ENCODE results near the gene ANGPTL1.
"Not testable (repeated sequence)": the region's sequence is repeated elsewhere in the genome, so short reads cannot be mapped to it uniquely, and the experiment has no call there.

ANGPTL1 gene

DNA sequence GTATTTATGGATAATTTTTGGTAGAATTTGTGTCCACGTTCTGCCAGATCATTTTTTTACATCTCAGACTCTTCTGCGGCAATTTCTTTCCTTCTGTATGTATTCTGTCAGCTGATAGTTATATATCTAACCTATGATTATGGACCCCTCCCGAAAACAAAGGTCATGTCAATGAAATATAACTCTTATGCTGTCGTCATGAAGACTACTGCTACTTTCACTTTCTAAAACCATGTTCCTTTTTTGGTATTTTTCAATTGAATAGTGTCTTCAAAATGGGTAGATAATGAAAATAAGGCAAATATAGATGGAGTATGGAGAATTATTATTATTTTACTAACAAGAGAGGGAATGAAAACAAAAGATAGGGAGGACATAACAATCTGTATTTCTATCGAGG lies 3.2 kb downstream of the ANGPTL1 start:
- no CpG with 5 or more reads among the region's 5 CpGs for WGBS (ENCODE audit: insufficient coverage, insufficient read length)
- Histone ChIP-seq H3K36me3 (ENCODE audit: control insufficient read depth, insufficient read depth, low read length) (no peaks in the 10 kb centered on the region), H3K9me3 (ENCODE audit: control insufficient read depth, insufficient read depth, low read length) (no peaks in the 10 kb centered on the region), H3K27me3 (ENCODE audit: control insufficient read depth, insufficient read depth, low read length) (no peaks in the 10 kb centered on the region), H3K27ac (ENCODE audit: low read length) (no peak overlapping the region), H3K4me1 (ENCODE audit: control insufficient read depth, insufficient read depth, low read length) (no peaks in the 10 kb centered on the region), H3K4me3 (ENCODE audit: low read length) (no peak overlapping the region)
- no peak for DNase-seq (ENCODE audit: low read depth, low spot score)

- WGBS (ENCODE audit: insufficient coverage, insufficient read length): no CpG with 5 or more reads among the region's 6 CpGs
- Histone ChIP-seq H3K36me3 (ENCODE audit: control insufficient read depth, insufficient read depth, low read length) (no peaks in the 10 kb centered on the region), H3K4me1 (ENCODE audit: control insufficient read depth, insufficient read depth, low read length) (no peaks in the 10 kb centered on the region), H3K9me3 (ENCODE audit: control insufficient read depth, insufficient read depth, low read length) (no peaks in the 10 kb centered on the region), H3K27ac (ENCODE audit: low read length) (no peak overlapping the region), H3K4me3 (ENCODE audit: low read length) (no peak overlapping the region), H3K27me3 (ENCODE audit: control insufficient read depth, insufficient read depth, low read length) (no peaks in the 10 kb centered on the region)
- no peak for DNase-seq (ENCODE audit: low read depth, low spot score)
Measured at GRCh38 chr1:178864326-178864725, 6.6 kb downstream of the ANGPTL1 start.

- H3K36me3 ChIP-seq (ENCODE audit: control insufficient read depth, insufficient read depth, low read length): no peaks in the 10 kb centered on the region
- H3K27me3 ChIP-seq (ENCODE audit: control insufficient read depth, insufficient read depth, low read length): no peaks in the 10 kb centered on the region
- no peak for DNase-seq (ENCODE audit: low read depth, low spot score)
- H3K4me3 ChIP-seq (ENCODE audit: low read length): no peak overlapping the region
- no peaks in the 10 kb centered on the region for H3K4me1 ChIP-seq (ENCODE audit: control insufficient read depth, insufficient read depth, low read length)
- H3K9me3 ChIP-seq (ENCODE audit: control insufficient read depth, insufficient read depth, low read length): no peaks in the 10 kb centered on the region
- H3K27ac ChIP-seq (ENCODE audit: low read length): no peak overlapping the region
Measured at GRCh38 chr1:178862864-178863263, 8.0 kb downstream of the ANGPTL1 start.

DNA sequence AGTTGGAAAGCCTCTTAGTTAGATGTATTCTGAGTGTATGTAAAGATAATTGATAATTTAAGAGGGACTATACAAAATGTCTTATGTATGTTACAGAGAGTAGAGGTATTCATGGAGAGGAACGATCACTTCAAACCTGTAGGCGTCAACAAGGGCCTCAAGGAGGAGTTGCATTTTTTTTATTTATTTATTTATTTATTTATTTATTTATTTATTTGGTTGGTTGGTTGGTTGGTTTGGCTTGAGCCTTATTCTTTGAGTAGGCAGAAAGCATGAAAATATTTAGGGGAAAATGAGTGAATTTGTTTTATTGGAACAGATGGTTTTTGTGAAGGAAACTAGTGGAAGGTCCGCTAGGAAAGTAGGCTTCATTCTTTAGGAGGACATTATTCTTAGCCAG lies 8.5 kb downstream of the ANGPTL1 start:
- no peak for DNase-seq (ENCODE audit: low read depth, low spot score)
- H3K4me1 ChIP-seq (ENCODE audit: control insufficient read depth, insufficient read depth, low read length): no peaks in the 10 kb centered on the region
- H3K36me3 ChIP-seq (ENCODE audit: control insufficient read depth, insufficient read depth, low read length): no peaks in the 10 kb centered on the region
- no peak overlapping the region for H3K27ac ChIP-seq (ENCODE audit: low read length)
- H3K9me3 ChIP-seq (ENCODE audit: control insufficient read depth, insufficient read depth, low read length): no peaks in the 10 kb centered on the region
- no peak overlapping the region for H3K4me3 ChIP-seq (ENCODE audit: low read length)
- H3K27me3 ChIP-seq (ENCODE audit: control insufficient read depth, insufficient read depth, low read length): no peaks in the 10 kb centered on the region
- 100% methylated on average over 1 of the region's 3 CpGs for WGBS (ENCODE audit: insufficient coverage, insufficient read length)

DNA sequence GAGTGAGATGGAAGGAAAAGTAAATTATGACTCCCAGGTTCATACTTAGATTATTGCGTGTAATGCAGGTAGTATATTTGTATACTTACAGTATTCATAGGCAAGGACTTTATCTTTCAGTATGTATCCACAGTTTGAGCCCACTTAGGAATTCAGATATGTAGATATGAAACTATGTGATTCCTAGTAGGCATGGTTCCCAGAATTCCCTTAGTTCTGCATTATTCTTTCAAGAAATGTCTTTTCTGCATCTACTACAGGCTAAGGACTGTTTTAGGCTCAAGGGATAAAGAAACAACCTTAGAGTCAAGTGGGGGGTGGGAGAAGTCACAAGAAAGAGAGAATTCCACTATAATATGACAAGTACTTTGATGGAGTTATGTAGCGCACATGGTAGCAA lies 13.8 kb downstream of the ANGPTL1 start:
- Histone ChIP-seq H3K4me1 (ENCODE audit: control insufficient read depth, insufficient read depth, low read length) (no peaks in the 10 kb centered on the region), H3K4me3 (ENCODE audit: low read length) (no peak overlapping the region), H3K36me3 (ENCODE audit: control insufficient read depth, insufficient read depth, low read length) (no peaks in the 10 kb centered on the region), H3K27ac (ENCODE audit: low read length) (no peak overlapping the region), H3K27me3 (ENCODE audit: control insufficient read depth, insufficient read depth, low read length) (no peaks in the 10 kb centered on the region), H3K9me3 (ENCODE audit: control insufficient read depth, insufficient read depth, low read length) (no peaks in the 10 kb centered on the region)
- no CpG with 5 or more reads among the region's 2 CpGs for WGBS (ENCODE audit: insufficient coverage, insufficient read length)
- DNase-seq (ENCODE audit: low read depth, low spot score): no peak

- no peak for DNase-seq (ENCODE audit: low read depth, low spot score)
- Histone ChIP-seq H3K27me3 (ENCODE audit: control insufficient read depth, insufficient read depth, low read length) (no peaks in the 10 kb centered on the region), H3K36me3 (ENCODE audit: control insufficient read depth, insufficient read depth, low read length) (no peaks in the 10 kb centered on the region), H3K4me3 (ENCODE audit: low read length) (no peak overlapping the region), H3K27ac (ENCODE audit: low read length) (no peak overlapping the region), H3K4me1 (ENCODE audit: control insufficient read depth, insufficient read depth, low read length) (no peaks in the 10 kb centered on the region), H3K9me3 (ENCODE audit: control insufficient read depth, insufficient read depth, low read length) (no peaks in the 10 kb centered on the region)
- no CpG with 5 or more reads among the region's 2 CpGs for WGBS (ENCODE audit: insufficient coverage, insufficient read length)
Measured at GRCh38 chr1:178849918-178850317, 21.0 kb downstream of the ANGPTL1 start.

DNA sequence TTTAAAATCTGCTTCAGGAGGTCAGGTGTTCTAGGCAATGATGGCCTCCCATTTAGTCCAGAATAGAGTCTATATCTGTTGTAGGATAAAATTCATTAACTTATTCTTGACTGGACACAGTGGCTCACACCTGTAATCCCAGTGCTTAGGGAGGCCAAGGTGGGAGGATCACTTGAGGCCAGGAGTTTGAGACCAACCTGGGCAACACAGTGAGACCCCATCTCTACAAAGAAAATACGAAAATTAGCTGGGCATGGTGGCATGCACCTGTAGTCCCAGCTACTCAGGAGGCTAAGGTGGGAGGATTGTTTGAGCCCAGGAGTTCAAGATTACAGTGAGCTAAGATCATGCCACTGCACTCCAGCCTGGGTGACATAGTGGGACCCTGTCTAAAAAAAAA lies 23.0 kb downstream of the ANGPTL1 start:
- not testable (repeated sequence) for H3K9me3 ChIP-seq (ENCODE audit: control insufficient read depth, insufficient read depth, low read length); H3K4me3 ChIP-seq (ENCODE audit: low read length); H3K27me3 ChIP-seq (ENCODE audit: control insufficient read depth, insufficient read depth, low read length); H3K4me1 ChIP-seq (ENCODE audit: control insufficient read depth, insufficient read depth, low read length); H3K36me3 ChIP-seq (ENCODE audit: control insufficient read depth, insufficient read depth, low read length); DNase-seq (ENCODE audit: low read depth, low spot score); H3K27ac ChIP-seq (ENCODE audit: low read length)
- WGBS (ENCODE audit: insufficient coverage, insufficient read length): no CpG with 5 or more reads among the region's 1 CpG

- DNase-seq (ENCODE audit: low read depth, low spot score): no peak
- WGBS (ENCODE audit: insufficient coverage, insufficient read length): no CpG with 5 or more reads among the region's 2 CpGs
- Histone ChIP-seq H3K27me3 (ENCODE audit: control insufficient read depth, insufficient read depth, low read length) (no peaks in the 10 kb centered on the region), H3K9me3 (ENCODE audit: control insufficient read depth, insufficient read depth, low read length) (no peaks in the 10 kb centered on the region), H3K27ac (ENCODE audit: low read length) (no peak overlapping the region), H3K36me3 (ENCODE audit: control insufficient read depth, insufficient read depth, low read length) (no peaks in the 10 kb centered on the region), H3K4me3 (ENCODE audit: low read length) (no peak overlapping the region), H3K4me1 (ENCODE audit: control insufficient read depth, insufficient read depth, low read length) (no peaks in the 10 kb centered on the region)
Measured at GRCh38 chr1:178847396-178847849, 23.5 kb downstream of the ANGPTL1 start.

DNA sequence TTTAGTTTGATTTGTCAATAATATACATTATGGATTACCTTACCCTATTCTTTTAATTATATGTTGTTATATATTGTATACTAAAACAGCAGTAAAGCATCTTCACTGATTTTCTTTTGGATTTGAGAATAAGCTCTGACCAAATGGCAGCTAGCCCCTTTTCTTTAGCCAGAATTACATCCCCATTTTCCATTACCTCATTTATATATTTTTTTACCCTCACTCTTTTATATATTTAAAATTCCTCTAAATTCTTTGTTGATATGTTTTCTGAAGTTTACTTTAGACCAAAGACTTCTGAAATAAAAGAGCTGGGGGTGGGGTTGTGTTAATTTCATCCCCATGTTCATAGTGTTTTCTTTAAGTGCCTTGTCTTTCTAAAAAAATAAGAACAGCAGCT lies 24.6 kb downstream of the ANGPTL1 start:
- no peaks in the 10 kb centered on the region for H3K27me3 ChIP-seq (ENCODE audit: control insufficient read depth, insufficient read depth, low read length)
- DNase-seq (ENCODE audit: low read depth, low spot score): no peak
- no peak overlapping the region for H3K4me3 ChIP-seq (ENCODE audit: low read length)
- no peaks in the 10 kb centered on the region for H3K4me1 ChIP-seq (ENCODE audit: control insufficient read depth, insufficient read depth, low read length)
- H3K36me3 ChIP-seq (ENCODE audit: control insufficient read depth, insufficient read depth, low read length): no peaks in the 10 kb centered on the region
- H3K9me3 ChIP-seq (ENCODE audit: control insufficient read depth, insufficient read depth, low read length): no peaks in the 10 kb centered on the region
- H3K27ac ChIP-seq (ENCODE audit: low read length): no peak overlapping the region

DNA sequence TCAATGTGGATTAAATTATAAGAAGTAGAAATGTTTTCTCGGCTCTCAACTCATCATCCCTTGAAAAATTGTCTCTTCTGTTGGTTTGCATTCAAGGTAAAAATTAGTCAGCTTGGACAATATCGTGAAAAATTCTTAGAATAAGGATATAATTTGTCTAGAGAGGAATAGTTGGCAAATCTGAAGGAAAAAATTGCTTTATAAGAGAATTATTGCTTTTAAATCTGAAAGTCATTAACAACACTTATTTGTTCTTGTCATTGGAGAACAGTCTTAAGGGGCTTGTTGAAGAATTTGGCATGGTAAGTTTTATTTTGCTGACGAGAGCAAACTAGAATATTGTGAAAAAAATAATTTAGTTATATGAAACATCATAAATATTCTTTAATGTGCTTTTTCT lies 26.4 kb downstream of the ANGPTL1 start:
- no peaks in the 10 kb centered on the region for H3K36me3 ChIP-seq (ENCODE audit: control insufficient read depth, insufficient read depth, low read length)
- no peaks in the 10 kb centered on the region for H3K9me3 ChIP-seq (ENCODE audit: control insufficient read depth, insufficient read depth, low read length)
- H3K4me1 ChIP-seq (ENCODE audit: control insufficient read depth, insufficient read depth, low read length): no peaks in the 10 kb centered on the region
- H3K27ac ChIP-seq (ENCODE audit: low read length): no peak overlapping the region
- no peak overlapping the region for H3K4me3 ChIP-seq (ENCODE audit: low read length)
- no peak for DNase-seq (ENCODE audit: low read depth, low spot score)
- no peaks in the 10 kb centered on the region for H3K27me3 ChIP-seq (ENCODE audit: control insufficient read depth, insufficient read depth, low read length)
- WGBS (ENCODE audit: insufficient coverage, insufficient read length): 83% methylated on average over 1 of the region's 3 CpGs

DNA sequence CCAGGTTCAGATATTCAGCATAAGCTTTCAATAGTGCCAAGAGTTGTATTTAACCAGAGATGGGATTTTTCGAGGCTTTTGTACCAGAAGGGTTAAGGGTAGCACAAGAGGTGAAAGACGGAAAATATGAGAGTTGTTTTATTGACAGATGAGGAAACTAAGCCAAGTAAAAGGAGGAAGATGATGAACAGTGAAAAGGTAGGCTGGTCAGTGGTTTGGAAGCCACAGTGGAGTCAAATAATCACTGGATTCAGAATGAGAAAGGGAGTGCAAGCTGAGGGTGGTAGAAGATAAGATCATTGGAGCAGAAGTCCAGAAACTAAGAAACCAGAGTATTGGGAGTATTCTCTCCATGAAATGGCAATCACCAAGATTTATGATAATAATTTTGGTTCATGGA lies 45.7 kb downstream of the ANGPTL1 start:
- 100% methylated on average over 1 of the region's 2 CpGs for WGBS (ENCODE audit: insufficient coverage, insufficient read length)
- Histone ChIP-seq H3K27me3 (ENCODE audit: control insufficient read depth, insufficient read depth, low read length) (no peaks in the 10 kb centered on the region), H3K4me3 (ENCODE audit: low read length) (no peak overlapping the region), H3K4me1 (ENCODE audit: control insufficient read depth, insufficient read depth, low read length) (no peaks in the 10 kb centered on the region), H3K36me3 (ENCODE audit: control insufficient read depth, insufficient read depth, low read length) (no peaks in the 10 kb centered on the region), H3K9me3 (ENCODE audit: control insufficient read depth, insufficient read depth, low read length) (no peaks in the 10 kb centered on the region), H3K27ac (ENCODE audit: low read length) (no peak overlapping the region)
- DNase-seq (ENCODE audit: low read depth, low spot score): no peak

Measured in iPS DF 6.9 (cell line).